ENCODE results near the gene ARFRP1. TPM values are rescaled to one million over a fixed set of nuclear protein-coding genes. Genes with fewer than 3 reads are reported as not detected.

ARFRP1 gene
- total and polyA plus RNA-seq, 4 donors = 29.8 to 56.0 (median 47.4) TPM

- H3K9ac ChIP-seq (ENCODE audit: insufficient read depth in 1 of 2, low read length in 2 of 2) = no peak overlapping the region
- no peaks in the 10 kb centered on the region for H3K4me1 ChIP-seq (ENCODE audit: control insufficient read depth in 5 of 5, insufficient read depth in 5 of 5, low read length in 5 of 5)
- no peak overlapping the region for H3K27ac ChIP-seq (ENCODE audit: low read depth in 1 of 2, low read length in 1 of 2)
- no peak for TF ChIP-seq CTCF (IDR thresholded peaks at IDR 0.05; ENCODE audit: control extremely low read depth, extremely low read depth)
- WGBS, 2 donors = 72 to 85% methylated on average over 31 to 43 of the region's 45 CpGs
- H3K4me3 ChIP-seq = no peak overlapping the region
- peak in 1 of 3 donors; percentile 10 for DNase-seq
- no peak for ATAC-seq (ENCODE audit: insufficient read depth, low FRiP score)
- H3K9me3 ChIP-seq (ENCODE audit: control insufficient read depth in 4 of 4, insufficient read depth in 3 of 4, low read length in 3 of 4) = no peaks in the 10 kb centered on the region
- no peaks in the 10 kb centered on the region for H3K27me3 ChIP-seq (ENCODE audit: control insufficient read depth in 3 of 3, insufficient read depth in 3 of 3, low read length in 2 of 3)
- peaks cover 0 to 11% (median 0%) of the 10 kb centered on the region in 4 donors for H3K36me3 ChIP-seq (ENCODE audit: control insufficient read depth in 4 of 4, insufficient read depth in 4 of 4, low read length in 4 of 4)
Observed at GRCh38 chr20:63751471-63752271, 43.9 kb upstream of the ARFRP1 start.

- Histone ChIP-seq H3K4me3 (no peak overlapping the region), H3K4me1 (ENCODE audit: control insufficient read depth in 5 of 5, insufficient read depth in 5 of 5, low read length in 5 of 5) (no peaks in the 10 kb centered on the region), H3K9ac (ENCODE audit: insufficient read depth in 1 of 2, low read length in 2 of 2) (no peak overlapping the region), H3K9me3 (ENCODE audit: control insufficient read depth in 4 of 4, insufficient read depth in 3 of 4, low read length in 3 of 4) (no peaks in the 10 kb centered on the region), H3K27ac (ENCODE audit: low read depth in 1 of 2, low read length in 1 of 2) (no peak overlapping the region), H3K27me3 (ENCODE audit: control insufficient read depth in 3 of 3, insufficient read depth in 3 of 3, low read length in 2 of 3) (no peaks in the 10 kb centered on the region), H3K36me3 (ENCODE audit: control insufficient read depth in 4 of 4, insufficient read depth in 4 of 4, low read length in 4 of 4) (peaks cover 0 to 17% (median 0%) of the 10 kb centered on the region in 4 donors)
- no peak for ATAC-seq (ENCODE audit: insufficient read depth, low FRiP score)
- 70 to 77% methylated on average over 25 to 26 of the region's 26 CpGs for WGBS, 2 donors
- DNase-seq = peak in 1 of 3 donors; percentile 10
- TF ChIP-seq CTCF (IDR thresholded peaks at IDR 0.05; ENCODE audit: control extremely low read depth, extremely low read depth) = no peak
Observed at GRCh38 chr20:63750807-63751470, 43.2 kb upstream of the ARFRP1 start.

GRCh38 chr20:63749597-63750508 is 42.1 kb upstream of the ARFRP1 start:
- H3K27me3 ChIP-seq (ENCODE audit: control insufficient read depth in 3 of 3, insufficient read depth in 3 of 3, low read length in 2 of 3) = no peaks in the 10 kb centered on the region
- no peak for TF ChIP-seq CTCF (IDR thresholded peaks at IDR 0.05; ENCODE audit: control extremely low read depth, extremely low read depth)
- peaks cover 0 to 9% (median 0%) of the 10 kb centered on the region in 5 donors for H3K4me1 ChIP-seq (ENCODE audit: control insufficient read depth in 5 of 5, insufficient read depth in 5 of 5, low read length in 5 of 5)
- H3K9me3 ChIP-seq (ENCODE audit: control insufficient read depth in 4 of 4, insufficient read depth in 3 of 4, low read length in 3 of 4) = no peaks in the 10 kb centered on the region
- H3K9ac ChIP-seq (ENCODE audit: insufficient read depth in 1 of 2, low read length in 2 of 2) = no peak overlapping the region
- H3K4me3 ChIP-seq = no peak overlapping the region
- 82 to 85% methylated on average over 16 of the region's 16 CpGs for WGBS, 2 donors
- H3K36me3 ChIP-seq (ENCODE audit: control insufficient read depth in 4 of 4, insufficient read depth in 4 of 4, low read length in 4 of 4) = peaks cover 0 to 19% (median 0%) of the 10 kb centered on the region in 4 donors
- no peak overlapping the region for H3K27ac ChIP-seq (ENCODE audit: low read depth in 1 of 2, low read length in 1 of 2)
- ATAC-seq (ENCODE audit: insufficient read depth, low FRiP score) (no peak), DNase-seq (peak in 1 of 3 donors; percentile 12)

All from lung (tissue), 12 donors.